Measurements from ENCODE around the gene CHN1.

The CHN1 gene

DNA sequence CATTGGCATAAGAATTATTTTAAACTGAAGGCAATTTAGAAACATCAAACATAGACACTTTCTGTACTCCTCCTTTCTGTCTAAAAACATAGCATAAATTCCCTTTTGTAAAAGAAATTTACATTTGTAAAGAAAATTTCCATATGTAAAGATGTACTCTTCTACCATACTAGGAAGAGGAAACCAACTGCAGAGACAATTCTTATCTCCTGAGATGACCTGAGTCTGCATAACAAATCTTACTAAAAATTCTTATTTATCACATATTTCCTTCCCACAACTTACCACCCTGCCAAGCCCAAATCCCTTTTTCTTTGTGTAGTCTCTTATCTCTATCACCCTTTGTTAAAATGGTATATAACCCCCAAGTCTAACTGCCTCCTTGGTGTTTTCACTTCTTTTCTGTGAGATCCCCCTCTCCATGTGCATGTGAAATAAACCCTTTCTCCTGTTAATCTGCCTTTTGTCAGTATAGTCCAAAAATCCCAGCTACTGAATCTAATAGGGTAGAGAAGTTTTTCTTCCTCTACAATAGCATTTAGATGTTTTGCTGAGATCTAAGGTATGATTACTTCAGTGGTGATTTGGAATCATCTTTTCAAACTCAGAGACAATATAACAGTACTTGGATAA is 81.0 kb downstream of the CHN1 start:
- DNase-seq (ENCODE audit: low read depth) = no peak

DNA sequence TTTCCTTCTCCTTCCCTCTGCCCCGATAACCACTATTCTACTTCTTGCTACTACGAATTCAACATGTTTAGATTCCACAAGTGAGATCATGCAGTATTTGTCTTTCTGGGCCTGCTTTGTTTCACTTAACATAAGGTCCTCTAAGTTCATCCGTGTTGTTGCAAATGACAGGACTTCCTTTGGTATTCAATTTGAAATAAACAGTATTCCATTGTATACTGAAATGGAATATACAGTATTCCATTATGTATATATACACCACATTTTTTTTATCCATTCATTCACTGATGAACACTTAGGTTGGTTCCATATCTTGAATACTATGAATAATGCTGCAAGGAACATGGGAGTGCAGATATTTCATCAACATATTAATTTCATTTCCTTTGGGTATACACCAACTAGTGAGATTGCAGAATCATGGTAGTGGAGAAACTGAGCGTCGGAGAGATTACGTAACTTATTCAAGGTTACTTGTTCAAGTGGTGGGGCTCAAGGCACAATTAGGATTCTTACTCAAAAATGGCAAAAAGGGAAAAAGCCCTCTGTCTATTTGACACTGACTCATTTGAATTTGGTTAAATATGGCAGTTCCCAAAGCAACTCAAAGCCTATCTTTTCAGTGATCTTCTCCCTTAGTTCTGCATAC is 85.1 kb downstream of the CHN1 start:
- no peak for DNase-seq (ENCODE audit: low read depth)

DNA sequence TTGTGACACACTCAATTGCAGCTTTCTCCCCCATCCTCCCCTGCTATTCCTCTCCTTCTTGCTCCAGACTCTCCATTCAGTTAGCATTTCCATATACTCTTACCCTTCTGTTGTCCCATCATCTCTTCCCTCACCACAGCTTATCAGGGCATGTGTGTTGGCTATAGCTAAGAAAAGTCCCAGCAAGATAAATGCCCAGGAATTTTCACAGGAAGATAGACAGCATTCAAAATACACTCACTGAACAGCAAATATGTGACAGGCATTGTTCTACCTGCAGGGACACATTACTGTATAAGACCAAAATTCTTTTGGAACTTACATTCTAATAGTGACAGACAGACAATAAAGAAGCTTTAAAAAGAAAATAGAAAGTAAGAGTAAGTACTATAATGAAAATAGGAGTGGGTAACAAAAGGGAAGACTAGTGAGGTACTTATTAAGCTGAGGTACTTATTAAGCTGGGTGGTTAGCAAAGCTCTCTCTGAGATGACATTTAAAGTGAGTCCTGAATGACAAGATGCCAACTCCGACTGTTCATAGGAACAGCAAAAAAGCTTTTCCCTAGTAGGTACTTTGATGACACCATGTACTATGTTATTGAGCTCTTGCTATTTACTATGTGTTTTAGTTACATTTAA is 86.2 kb downstream of the CHN1 start:
- DNase-seq (ENCODE audit: low read depth) = no peak

DNA sequence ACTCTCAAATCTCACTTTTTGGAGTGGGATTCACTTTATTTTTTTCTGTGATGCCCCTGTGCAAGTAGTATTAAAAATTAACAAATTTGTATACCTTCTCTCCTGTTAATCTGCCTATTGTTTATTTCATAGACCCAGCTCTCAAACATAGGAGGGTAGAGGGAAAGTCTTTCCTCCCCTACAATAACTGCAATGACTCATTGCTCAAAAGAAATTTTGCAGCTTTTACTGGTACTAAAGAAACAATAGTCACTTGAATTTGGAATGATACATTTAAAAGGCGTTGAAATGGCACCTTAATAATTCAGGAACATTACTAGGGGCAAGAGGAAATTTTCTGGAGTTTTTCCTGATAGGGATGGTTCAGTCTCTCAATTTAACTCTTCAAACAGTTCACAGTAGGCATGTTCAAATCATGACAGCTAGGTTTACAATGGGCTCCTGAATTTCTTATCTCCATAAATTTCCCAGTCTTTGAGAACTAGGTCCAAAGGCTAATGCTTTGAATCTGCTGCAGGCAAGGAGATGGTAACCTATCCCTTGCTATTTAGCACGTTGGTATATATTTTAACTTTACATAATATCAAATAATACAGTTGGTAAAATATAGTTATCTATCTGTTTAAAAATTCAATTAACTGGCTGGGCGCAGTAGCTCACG is 88.8 kb downstream of the CHN1 start:
- no peak for DNase-seq (ENCODE audit: low read depth)

DNA sequence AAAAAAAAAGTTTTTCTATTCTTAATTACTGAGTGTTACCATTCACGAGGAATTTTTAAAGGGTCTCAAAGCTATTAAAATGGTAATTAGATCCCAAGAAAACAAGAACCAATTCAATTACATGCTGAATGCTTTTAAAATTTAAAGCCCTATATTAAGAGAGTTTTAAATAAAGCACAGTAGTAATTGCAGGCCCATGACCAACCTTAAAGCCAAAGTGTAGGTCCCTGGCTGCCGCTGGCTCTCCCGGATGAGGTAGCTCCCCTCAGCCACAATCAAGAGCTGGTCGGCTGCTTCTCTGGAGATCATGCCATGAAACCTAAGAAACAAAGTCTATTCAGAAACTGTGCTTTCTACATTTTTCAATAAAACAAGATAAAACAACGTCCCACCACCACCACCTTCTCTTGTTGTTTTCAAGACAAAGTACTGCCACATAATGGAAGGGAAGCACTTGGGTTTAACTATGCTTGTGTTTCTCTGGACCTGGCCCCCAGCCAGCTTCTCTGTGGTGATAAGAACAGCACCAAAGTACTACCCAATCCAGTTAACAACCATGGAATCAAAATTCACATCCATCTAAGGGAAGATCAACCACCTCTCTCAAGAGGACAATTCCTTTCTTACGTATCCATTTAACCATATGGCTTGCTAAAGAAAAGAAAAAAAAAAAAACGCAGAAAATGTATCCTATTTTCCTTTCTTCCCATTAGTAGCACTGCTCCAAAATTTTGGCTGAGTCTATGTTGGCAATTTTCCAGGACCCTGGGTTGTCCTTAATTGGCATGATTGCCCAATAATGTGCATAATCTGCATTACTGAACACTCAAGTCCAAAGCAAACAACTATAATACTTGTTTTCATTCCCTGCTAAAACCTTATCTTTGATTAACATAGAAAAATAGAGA is 90.1 kb downstream of the CHN1 start:
- DNase-seq (ENCODE audit: low read depth) = no peak

DNA sequence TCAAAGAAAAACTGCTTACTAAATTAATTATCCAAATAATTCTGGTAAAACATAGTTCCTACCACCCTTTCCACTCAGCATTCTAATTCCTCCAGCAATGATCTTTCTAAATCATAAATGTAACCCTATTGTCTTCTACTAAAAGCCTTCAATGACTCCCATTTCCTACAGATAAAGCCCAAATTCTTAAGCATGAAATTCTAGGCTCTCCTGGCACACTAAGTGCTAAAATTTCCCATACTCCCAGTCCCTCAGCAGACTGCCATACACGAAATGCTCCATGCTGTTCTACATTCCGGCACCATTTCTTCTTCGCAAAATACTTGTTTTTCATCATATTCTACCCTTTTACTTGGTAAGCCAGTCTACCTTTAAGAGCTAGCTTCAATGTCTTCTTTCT is 96.9 kb downstream of the CHN1 start:
- DNase-seq (ENCODE audit: low read depth) = no peak

DNA sequence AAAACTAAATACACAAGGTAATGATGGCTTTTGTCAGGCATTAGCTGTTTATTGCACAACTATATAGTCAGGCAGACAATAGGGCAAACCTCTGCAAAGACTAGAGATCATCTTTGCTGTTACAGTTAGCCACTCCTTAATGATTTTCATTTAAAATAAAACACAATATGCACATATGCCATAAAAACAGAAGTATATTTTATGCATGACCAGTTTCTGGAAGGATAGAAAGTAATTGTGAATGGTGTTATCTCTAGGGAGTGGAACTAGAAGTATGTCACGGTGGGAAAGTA is 102.0 kb downstream of the CHN1 start:
- no peak for DNase-seq (ENCODE audit: low read depth)

DNA sequence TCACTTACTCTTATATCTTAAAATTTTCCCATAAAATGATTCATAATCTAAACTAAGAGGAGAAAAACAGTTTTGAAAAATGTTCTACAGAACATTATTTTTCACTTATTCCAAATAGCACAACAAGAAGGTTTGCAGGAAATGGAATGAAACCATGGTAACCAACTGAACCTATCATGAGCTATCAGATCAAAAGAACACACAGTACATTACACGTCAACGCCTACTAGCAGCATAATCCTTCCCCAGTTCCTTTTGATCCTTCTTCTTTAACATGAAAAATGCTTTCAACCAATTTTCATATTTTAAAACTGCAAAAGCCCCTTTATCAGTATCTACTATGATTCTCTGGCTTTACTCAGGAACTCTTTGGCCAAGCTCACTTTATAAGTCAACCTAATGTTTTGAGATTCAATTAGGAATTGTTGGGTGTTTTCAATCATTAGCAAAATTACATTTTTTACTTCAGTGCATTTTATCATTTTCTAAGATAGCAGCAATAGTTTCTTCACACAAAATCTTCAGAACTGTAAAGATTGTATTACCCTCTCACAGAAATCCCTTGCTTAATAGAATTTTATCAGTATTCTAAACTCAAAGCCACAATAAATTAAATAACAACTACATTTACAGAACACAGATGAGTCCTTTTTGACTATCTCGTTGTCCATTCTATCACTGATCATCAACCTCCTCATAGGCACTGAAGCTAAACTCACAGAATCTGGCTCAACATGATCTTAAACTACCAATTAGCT is 102.5 kb downstream of the CHN1 start:
- no peak for DNase-seq (ENCODE audit: low read depth)

DNA sequence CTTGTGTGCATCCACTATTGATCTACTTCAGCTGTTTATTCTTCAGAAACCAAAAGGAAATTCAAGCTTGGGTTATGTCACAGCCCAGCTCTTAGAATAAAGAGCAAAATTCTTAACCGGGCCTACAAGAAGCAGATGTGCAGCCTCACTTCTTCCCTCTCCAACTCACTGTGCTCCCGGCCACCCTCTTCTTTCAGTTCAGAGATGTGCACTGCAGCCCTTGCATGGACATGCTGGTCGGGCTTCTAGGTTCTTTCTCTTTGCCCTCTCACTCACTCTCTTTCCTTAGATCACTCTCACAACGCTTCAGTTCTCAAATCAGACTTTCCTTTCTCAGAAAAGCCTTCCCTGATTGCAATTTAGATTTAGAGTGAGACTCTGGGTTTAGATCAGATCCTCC is 104.1 kb downstream of the CHN1 start:
- no peak for DNase-seq (ENCODE audit: low read depth)

DNA sequence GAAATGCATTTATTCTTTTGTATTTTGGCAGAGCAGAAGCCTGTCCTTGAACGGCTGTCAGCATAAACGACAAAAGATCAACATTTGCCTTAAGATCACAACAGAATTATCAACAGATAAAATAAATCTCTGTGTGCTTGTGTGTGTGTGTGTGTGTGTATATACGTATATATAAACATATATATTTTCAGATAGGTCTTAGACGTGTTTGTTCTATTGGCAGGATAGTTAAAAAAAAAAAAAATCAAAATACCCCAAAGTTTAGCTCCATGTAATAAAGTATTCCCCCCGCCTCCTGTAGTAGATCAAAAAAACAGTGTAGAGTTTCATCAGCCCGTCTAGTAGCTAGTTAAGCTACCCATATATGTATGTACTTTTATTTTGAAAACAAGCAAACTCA is 107.9 kb downstream of the CHN1 start:
- DNase-seq (ENCODE audit: low read depth) = no peak

DNA sequence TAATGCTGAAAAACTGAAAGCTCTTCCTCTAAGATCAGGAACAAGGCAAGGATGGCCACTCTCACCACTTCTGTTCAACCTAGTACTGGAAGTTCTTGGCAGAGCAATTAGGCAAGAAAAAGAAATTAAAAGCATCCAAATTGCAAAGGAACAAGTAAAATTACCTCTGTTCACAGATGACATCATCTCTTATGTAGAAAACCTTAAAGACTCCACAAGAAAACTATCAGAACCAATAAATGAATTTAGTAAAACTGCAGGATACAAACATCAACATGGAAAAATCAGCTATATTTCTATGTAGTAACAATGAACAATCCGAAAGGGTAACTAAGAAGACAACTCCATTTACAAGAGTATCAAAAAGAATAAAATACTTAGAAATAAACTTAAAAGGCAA is 112.2 kb downstream of the CHN1 start:
- no peak for DNase-seq (ENCODE audit: low read depth)

DNA sequence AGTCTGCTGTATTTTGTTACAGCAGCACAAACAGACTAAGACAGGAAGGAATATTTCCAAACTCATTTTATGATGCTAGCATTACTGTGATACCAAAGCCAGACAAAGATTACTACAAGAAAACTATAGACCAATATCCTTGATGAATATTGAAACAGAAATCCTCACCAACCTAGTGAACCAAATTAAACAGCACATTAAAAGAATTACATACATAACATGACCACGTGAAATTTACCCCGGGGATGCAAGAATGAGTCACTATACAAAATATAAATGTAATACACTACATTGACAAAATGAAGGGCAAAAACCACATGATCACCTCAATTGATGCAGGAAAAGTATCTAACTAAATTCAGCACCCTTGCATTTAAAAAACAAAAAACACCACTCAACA is 112.6 kb downstream of the CHN1 start:
- DNase-seq (ENCODE audit: low read depth) = no peak

DNA sequence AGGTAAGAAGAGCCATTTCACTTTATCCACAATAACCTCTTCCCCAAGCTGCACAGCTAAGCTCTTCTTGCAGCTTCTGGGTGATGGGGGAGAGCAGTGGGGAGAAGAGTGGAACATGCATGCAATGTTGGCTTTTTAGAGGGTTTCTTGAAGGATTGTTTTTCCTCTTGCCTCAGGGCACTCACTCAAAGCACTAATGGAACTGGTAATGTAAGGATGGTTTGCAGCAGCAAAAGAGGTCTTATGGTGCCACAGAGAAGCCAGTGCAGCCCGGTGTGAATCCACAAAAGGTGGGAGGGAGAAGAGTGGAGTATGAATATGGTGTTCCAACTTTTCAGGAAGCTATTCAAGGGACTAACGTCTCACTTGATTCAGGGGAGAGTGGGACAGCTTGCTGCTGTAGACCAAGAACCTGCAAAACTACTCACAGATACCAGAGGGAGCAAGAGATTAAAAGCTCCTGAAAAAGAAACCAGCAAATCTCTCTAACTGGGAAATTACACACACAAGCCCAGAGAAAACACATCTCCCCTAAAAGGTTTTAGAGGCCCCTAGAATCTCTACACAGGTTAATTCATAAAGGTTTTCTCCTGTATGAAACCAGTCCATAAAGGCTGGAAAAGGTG is 116.4 kb downstream of the CHN1 start:
- no peak for DNase-seq (ENCODE audit: low read depth)

DNA sequence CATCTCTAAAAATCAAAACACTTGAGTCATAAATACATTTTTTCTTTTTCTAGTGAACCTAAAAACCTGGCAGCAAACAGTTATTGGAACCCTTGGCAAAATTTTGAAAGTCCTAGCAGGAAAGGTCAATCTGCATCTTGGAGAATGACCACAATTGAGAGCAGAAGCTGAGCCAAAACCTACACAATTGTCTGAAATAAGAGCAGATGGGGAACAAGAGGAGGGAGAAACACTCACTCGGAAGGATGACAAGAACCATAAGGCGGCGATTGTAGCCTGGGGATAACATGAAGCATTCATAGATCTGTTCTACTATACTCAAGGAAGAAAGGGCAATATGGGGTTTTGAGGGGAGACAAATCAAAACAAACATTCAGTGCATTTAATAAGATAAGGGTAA is 117.0 kb downstream of the CHN1 start:
- no peak for DNase-seq (ENCODE audit: low read depth)

DNA sequence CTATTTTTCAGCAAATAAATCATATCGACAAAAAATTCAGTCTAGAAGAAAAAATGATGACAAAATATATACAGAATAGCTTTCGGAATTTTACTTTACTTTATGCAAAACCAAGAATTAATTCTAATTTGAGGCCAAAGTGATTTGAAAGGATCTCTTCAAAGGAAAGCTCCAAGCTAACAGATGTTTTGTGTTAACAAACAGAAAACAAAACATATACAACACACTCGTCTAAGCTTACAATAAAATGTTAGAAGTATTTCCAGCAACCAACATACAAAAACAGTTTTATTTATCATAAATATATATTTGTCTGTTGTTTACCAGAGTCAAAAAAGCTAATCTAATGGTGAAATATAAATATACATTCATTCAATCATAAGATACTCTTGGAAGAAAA is 122.8 kb downstream of the CHN1 start:
- no peak for DNase-seq (ENCODE audit: low read depth)

DNA sequence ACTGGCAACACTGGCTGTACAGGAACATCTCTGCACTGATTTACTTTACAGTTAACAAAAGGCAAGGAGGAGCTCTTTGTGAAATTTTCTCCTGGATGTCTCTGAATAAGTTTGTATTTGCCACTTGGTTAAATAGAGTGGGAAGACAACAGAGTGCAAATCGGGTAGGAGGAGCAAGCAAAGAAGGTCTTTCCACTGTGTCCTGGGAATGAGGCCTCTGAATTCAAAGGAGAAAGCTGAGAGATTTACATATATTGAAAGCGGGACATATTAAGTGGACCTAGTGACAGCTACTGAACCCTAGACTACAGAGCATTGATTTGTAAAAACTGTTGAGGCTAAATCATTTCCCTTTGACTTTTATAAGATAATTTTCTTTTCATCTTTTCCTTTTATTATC is 123.5 kb downstream of the CHN1 start:
- DNase-seq (ENCODE audit: low read depth) = no peak

DNA sequence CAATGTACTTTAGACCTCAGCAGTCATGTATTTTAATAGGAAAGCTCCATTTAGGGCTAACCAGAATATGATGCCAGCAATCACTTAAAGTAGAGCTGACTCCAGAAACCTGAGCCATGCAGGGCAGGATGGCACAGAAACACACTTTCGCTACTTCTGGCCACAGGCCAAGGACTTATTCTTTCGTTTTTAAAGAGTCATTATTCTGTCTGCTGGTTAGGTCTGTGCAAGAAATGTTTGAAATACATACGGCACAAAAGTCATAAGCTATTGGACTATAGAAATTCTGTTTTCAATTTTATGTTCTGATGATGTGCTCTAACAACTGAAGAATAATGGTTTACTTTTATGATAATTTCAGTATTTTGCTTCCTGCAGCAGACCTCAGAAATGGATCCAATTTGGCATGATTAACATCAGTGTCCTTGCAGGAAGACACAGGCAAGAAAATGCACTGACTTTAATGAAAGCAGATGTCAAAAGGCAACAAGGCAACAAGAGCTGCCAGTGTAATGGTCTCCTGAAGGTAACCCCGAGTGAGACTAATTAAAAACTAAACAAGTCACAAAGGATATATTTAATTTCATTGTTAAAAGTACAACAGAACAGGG is 126.5 kb downstream of the CHN1 start:
- DNase-seq (ENCODE audit: low read depth) = no peak

DNA sequence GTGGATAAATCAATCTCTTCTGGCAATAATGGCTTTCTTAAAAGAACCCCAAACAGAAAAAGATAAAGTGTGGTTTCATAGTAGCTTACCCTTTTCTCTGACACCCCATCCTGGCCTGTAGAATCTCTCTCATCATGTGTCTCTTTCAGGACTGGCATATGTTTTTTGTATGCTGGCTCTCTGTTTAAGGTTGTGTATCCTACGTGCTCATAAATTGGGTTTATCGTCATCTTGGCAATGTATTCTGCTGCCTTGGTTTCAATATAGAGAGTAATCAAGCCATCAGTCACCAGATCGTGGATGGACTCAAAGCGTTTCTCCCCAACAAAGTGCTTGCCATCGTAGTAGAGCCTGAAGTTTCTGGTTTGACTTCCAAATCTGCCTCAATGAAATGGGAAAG is 127.4 kb downstream of the CHN1 start:
- no peak for DNase-seq (ENCODE audit: low read depth)

DNA sequence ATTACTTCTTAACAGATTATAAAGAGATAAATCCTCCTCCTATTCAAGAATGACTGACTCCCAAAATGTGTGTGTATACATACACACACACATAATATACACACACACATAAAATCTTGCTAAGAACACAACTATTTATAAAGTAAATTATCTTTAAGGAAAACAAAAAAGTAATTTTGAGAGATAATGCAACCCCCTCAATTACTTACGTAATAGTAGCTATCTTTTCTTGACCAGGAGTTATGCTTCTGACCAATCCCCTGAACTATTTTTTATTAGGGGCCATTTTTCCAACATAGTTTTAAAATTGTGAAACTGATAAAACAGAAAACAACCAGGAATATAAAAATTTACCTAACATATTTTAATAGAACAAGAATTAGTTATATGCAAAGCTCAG is 127.9 kb downstream of the CHN1 start:
- DNase-seq (ENCODE audit: low read depth) = no peak

DNA sequence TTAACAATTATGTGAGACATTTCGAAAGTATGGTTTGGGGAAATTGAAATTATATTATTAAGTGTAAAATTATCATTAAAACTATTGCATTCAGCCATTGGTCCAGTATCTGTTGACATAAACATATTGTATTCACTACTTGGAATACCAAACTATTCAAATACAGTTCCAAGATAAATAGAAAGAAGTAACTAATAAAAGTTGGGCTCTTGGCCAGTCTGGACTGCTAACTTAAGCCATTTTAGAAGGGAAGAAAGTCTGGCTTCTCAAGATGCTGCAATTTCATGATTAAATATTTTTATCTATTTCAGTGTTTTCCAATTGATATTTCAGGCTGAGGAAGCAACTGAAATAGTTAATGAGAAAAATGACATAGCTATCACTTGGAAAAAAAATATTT is 131.1 kb downstream of the CHN1 start:
- DNase-seq (ENCODE audit: low read depth) = no peak

DNA sequence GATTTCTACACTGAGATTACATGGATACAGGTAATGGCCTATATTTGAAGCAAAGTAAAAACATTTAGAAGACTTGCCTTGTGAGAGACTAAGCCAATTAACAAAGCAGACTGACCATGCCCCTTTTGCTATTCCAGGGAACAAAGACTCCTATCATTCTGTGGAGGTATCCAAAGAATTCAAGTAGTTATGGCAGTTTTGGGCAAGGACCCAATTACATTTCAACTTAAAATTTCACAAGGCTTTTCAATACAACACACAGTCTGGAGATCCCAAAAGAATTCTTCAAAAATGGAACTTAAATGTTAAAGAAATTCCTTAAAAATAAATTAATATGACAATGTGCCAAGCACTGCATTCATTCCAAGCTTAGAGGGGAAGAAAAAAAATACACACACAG is 131.7 kb downstream of the CHN1 start:
- DNase-seq (ENCODE audit: low read depth) = no peak

All from T-helper 22 cell (primary cell).